ENCODE results near the gene THBD. TPM values are rescaled to one million over a fixed set of nuclear protein-coding genes. Genes with fewer than 3 reads are reported as not detected.
A peak's percentile ranks its signal among the peaks of the same experiment; 100 is the strongest.

The THBD gene
- total RNA-seq, 1 donor, result 0.36 TPM

GRCh38 chr20:23050076-23050838 is 785 bp upstream of the THBD start:
- Histone ChIP-seq H3K36me3 (ENCODE audit: insufficient read depth, low read length) (no peaks in the 10 kb centered on the region), H4K20me1 (ENCODE audit: insufficient read depth, low read length) (no peaks in the 10 kb centered on the region), H3K4me2 (ENCODE audit: insufficient read depth, low read length) (peak overlapping the region; percentile 80), H3K79me2 (ENCODE audit: insufficient read depth, low read length) (no peaks in the 10 kb centered on the region), H3K4me3 (ENCODE audit: insufficient read depth, low read length) (peak overlapping the region; percentile 75), H3K9me3 (ENCODE audit: low read depth, low read length) (no peaks in the 10 kb centered on the region), H3K27ac (ENCODE audit: low read depth, low read length) (no peak overlapping the region), H2AFZ (ENCODE audit: low read length) (peak overlapping the region; percentile 94), H3K4me1 (ENCODE audit: insufficient read depth, low read length) (peaks cover 13% of the 10 kb centered on the region), H3K27me3 (ENCODE audit: insufficient read depth, low read length) (peaks cover 22% of the 10 kb centered on the region)
- TF ChIP-seq CTCF (IDR thresholded peaks at IDR 0.05; ENCODE audit: extremely low read depth, low read depth, low read length), result no peak
- DNase-seq (ENCODE audit: insufficient read length, low spot score, missing footprints), result no peak

GRCh38 chr20:23048283-23049200 is 930 bp downstream of the THBD start:
- TF ChIP-seq CTCF (IDR thresholded peaks at IDR 0.05; ENCODE audit: extremely low read depth, low read depth, low read length), result peak; percentile 30
- no peaks in the 10 kb centered on the region for H4K20me1 ChIP-seq (ENCODE audit: insufficient read depth, low read length)
- no peak for DNase-seq (ENCODE audit: insufficient read length, low spot score, missing footprints)
- H3K4me1 ChIP-seq (ENCODE audit: insufficient read depth, low read length), result peaks cover 13% of the 10 kb centered on the region
- H3K4me3 ChIP-seq (ENCODE audit: insufficient read depth, low read length), result peak overlapping the region; percentile 75
- no peaks in the 10 kb centered on the region for H3K36me3 ChIP-seq (ENCODE audit: insufficient read depth, low read length)
- H3K4me2 ChIP-seq (ENCODE audit: insufficient read depth, low read length), result peak overlapping the region; percentile 80
- no peaks in the 10 kb centered on the region for H3K9me3 ChIP-seq (ENCODE audit: low read depth, low read length)
- H2AFZ ChIP-seq (ENCODE audit: low read length), result peak overlapping the region; percentile 74
- H3K27me3 ChIP-seq (ENCODE audit: insufficient read depth, low read length), result peaks cover 22% of the 10 kb centered on the region
- no peaks in the 10 kb centered on the region for H3K79me2 ChIP-seq (ENCODE audit: insufficient read depth, low read length)
- no peak overlapping the region for H3K27ac ChIP-seq (ENCODE audit: low read depth, low read length)

GRCh38 chr20:23047738-23048214 is 1.7 kb downstream of the THBD start:
- H3K27me3 ChIP-seq (ENCODE audit: insufficient read depth, low read length), result peaks cover 23% of the 10 kb centered on the region
- no peak overlapping the region for H3K27ac ChIP-seq (ENCODE audit: low read depth, low read length)
- H3K4me2 ChIP-seq (ENCODE audit: insufficient read depth, low read length), result peak overlapping the region; percentile 80
- no peak for TF ChIP-seq CTCF (IDR thresholded peaks at IDR 0.05; ENCODE audit: extremely low read depth, low read depth, low read length)
- H3K79me2 ChIP-seq (ENCODE audit: insufficient read depth, low read length), result no peaks in the 10 kb centered on the region
- H2AFZ ChIP-seq (ENCODE audit: low read length), result no peak overlapping the region
- H3K4me3 ChIP-seq (ENCODE audit: insufficient read depth, low read length), result peak overlapping the region; percentile 75
- H4K20me1 ChIP-seq (ENCODE audit: insufficient read depth, low read length), result no peaks in the 10 kb centered on the region
- H3K4me1 ChIP-seq (ENCODE audit: insufficient read depth, low read length), result peaks cover 13% of the 10 kb centered on the region
- H3K36me3 ChIP-seq (ENCODE audit: insufficient read depth, low read length), result no peaks in the 10 kb centered on the region
- no peak for DNase-seq (ENCODE audit: insufficient read length, low spot score, missing footprints)
- no peaks in the 10 kb centered on the region for H3K9me3 ChIP-seq (ENCODE audit: low read depth, low read length)
